ENCODE data around the gene AOPEP. TPM values are rescaled to one million over a fixed set of nuclear protein-coding genes. Genes with fewer than 3 reads are reported as not detected.

AOPEP gene
- total RNA-seq, 1 donor from 2014 or later = 16.6 TPM

GRCh38 chr9:94687451-94687850, 39.0 kb upstream of the AOPEP start:
- no peak for DNase-seq (ENCODE audit: low spot score)
- no peaks in the 10 kb centered on the region for H3K36me3 Mint-ChIP-seq
- H3K4me3 Mint-ChIP-seq = no peak overlapping the region
- H3K27me3 ChIP-seq = no peaks in the 10 kb centered on the region
- H3K27me3 Mint-ChIP-seq (ENCODE audit: insufficient read depth, low read depth) = peaks cover 4% of the 10 kb centered on the region
- TF ChIP-seq EZH2 (IDR thresholded peaks at IDR 0.05) = no peak
- TF ChIP-seq EZH2phosphoT487 (IDR thresholded peaks at IDR 0.05) = no peak
- TF ChIP-seq, protein P1, sequence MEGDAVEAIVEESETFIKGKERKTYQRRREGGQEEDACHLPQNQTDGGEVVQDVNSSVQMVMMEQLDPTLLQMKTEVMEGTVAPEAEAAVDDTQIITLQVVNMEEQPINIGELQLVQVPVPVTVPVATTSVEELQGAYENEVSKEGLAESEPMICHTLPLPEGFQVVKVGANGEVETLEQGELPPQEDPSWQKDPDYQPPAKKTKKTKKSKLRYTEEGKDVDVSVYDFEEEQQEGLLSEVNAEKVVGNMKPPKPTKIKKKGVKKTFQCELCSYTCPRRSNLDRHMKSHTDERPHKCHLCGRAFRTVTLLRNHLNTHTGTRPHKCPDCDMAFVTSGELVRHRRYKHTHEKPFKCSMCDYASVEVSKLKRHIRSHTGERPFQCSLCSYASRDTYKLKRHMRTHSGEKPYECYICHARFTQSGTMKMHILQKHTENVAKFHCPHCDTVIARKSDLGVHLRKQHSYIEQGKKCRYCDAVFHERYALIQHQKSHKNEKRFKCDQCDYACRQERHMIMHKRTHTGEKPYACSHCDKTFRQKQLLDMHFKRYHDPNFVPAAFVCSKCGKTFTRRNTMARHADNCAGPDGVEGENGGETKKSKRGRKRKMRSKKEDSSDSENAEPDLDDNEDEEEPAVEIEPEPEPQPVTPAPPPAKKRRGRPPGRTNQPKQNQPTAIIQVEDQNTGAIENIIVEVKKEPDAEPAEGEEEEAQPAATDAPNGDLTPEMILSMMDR (IDR thresholded peaks at IDR 0.05) = no peak
- no peaks in the 10 kb centered on the region for H3F3A ChIP-seq (ENCODE audit: low read depth)
- no peak overlapping the region for H3K4me3 ChIP-seq
- H2AFZ ChIP-seq (replicated peaks) = no peak overlapping the region
- H4K20me1 ChIP-seq (ENCODE audit: low read depth) = no peaks in the 10 kb centered on the region
- peaks cover 4% of the 10 kb centered on the region for H3K4me1 ChIP-seq
- no peak overlapping the region for H3K4me2 ChIP-seq
- no peak overlapping the region for H3K9ac ChIP-seq
- peak overlapping the region; percentile 58 for H3K27ac Mint-ChIP-seq
- no peaks in the 10 kb centered on the region for H3K79me2 ChIP-seq (ENCODE audit: low read depth)
- H3K36me3 ChIP-seq = no peaks in the 10 kb centered on the region
- H3K27ac ChIP-seq = no peak overlapping the region
- peaks cover 1% of the 10 kb centered on the region for H3K9me3 Mint-ChIP-seq
- H3K9me3 ChIP-seq (ENCODE audit: low read depth) = no peaks in the 10 kb centered on the region
- peaks cover 5% of the 10 kb centered on the region for H3K4me1 Mint-ChIP-seq

- H3K4me3 Mint-ChIP-seq = no peak overlapping the region
- peaks cover 1% of the 10 kb centered on the region for H3K9me3 Mint-ChIP-seq
- Histone ChIP-seq H3K27ac (no peak overlapping the region), H3F3A (ENCODE audit: low read depth) (peaks cover 4% of the 10 kb centered on the region), H3K79me2 (ENCODE audit: low read depth) (no peaks in the 10 kb centered on the region), H3K36me3 (no peaks in the 10 kb centered on the region), H3K9ac (no peak overlapping the region), H3K27me3 (no peaks in the 10 kb centered on the region), H3K4me3 (no peak overlapping the region), H2AFZ (replicated peaks) (no peak overlapping the region), H3K4me1 (peaks cover 17% of the 10 kb centered on the region), H3K9me3 (ENCODE audit: low read depth) (no peaks in the 10 kb centered on the region), H4K20me1 (ENCODE audit: low read depth) (no peaks in the 10 kb centered on the region), H3K4me2 (no peak overlapping the region)
- TF ChIP-seq EZH2 (IDR thresholded peaks at IDR 0.05) (no peak), EZH2phosphoT487 (IDR thresholded peaks at IDR 0.05) (no peak)
- TF ChIP-seq, protein P1 (IDR thresholded peaks at IDR 0.05) = no peak
- no peaks in the 10 kb centered on the region for H3K36me3 Mint-ChIP-seq
- no peak for DNase-seq (ENCODE audit: low spot score)
- no peak overlapping the region for H3K27ac Mint-ChIP-seq
- peaks cover 4% of the 10 kb centered on the region for H3K27me3 Mint-ChIP-seq (ENCODE audit: insufficient read depth, low read depth)
- peaks cover 12% of the 10 kb centered on the region for H3K4me1 Mint-ChIP-seq
These were observed 36.2 kb upstream of the AOPEP start for GRCh38 chr9:94690344-94690743.

DNA sequence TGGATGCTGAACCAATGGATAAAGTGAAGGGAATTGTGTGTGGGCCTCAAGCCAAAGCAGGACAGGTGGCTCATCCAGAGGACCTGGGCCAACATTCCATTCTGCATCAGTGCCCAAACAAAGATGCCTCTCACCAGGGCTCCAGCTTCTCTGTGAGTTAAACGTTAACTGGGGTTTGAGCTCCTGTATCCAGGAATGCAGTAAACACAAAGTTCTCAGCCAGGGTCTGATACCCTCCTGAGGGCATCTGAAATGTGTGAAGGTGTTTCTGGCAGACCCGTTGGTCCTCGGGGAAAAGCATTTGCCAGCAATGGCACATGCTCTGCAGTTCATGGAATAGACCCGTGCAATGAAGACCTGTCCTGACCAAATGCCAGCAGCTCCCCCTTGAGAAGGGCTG, 33.9 kb upstream of the AOPEP start:
- H3F3A ChIP-seq (ENCODE audit: low read depth) = peaks cover 4% of the 10 kb centered on the region
- H3K79me2 ChIP-seq (ENCODE audit: low read depth) = no peaks in the 10 kb centered on the region
- peak; percentile 37 for DNase-seq (ENCODE audit: low spot score)
- H3K4me3 Mint-ChIP-seq = no peak overlapping the region
- peaks cover 18% of the 10 kb centered on the region for H3K4me1 ChIP-seq
- peak overlapping the region; percentile 39 for H3K4me2 ChIP-seq
- no peak overlapping the region for H3K27ac ChIP-seq
- no peaks in the 10 kb centered on the region for H3K27me3 ChIP-seq
- H3K9me3 ChIP-seq (ENCODE audit: low read depth) = no peaks in the 10 kb centered on the region
- H2AFZ ChIP-seq (replicated peaks) = no peak overlapping the region
- TF ChIP-seq EZH2phosphoT487 (IDR thresholded peaks at IDR 0.05) = no peak
- TF ChIP-seq, protein P1 (IDR thresholded peaks at IDR 0.05) = no peak
- TF ChIP-seq EZH2 (IDR thresholded peaks at IDR 0.05) = no peak
- H3K4me3 ChIP-seq = no peak overlapping the region
- H4K20me1 ChIP-seq (ENCODE audit: low read depth) = no peaks in the 10 kb centered on the region
- H3K27ac Mint-ChIP-seq = no peak overlapping the region
- H3K9ac ChIP-seq = no peak overlapping the region
- H3K36me3 Mint-ChIP-seq = no peaks in the 10 kb centered on the region
- H3K36me3 ChIP-seq = no peaks in the 10 kb centered on the region
- peaks cover 1% of the 10 kb centered on the region for H3K9me3 Mint-ChIP-seq
- H3K27me3 Mint-ChIP-seq (ENCODE audit: insufficient read depth, low read depth) = peaks cover 4% of the 10 kb centered on the region
- peaks cover 12% of the 10 kb centered on the region for H3K4me1 Mint-ChIP-seq
